GM21423 (cell line): ENCODE measurements around the gene BCLAF1.
A peak's percentile ranks its signal among the peaks of the same experiment; 100 is the strongest.
"Not testable (repeated sequence)": the region's sequence is repeated elsewhere in the genome, so short reads cannot be mapped to it uniquely, and the experiment has no call there.

Experiments
- ATAC-seq: cut with Tn5 transposase; IDR thresholded peaks from one replicate; pipeline ENCODE4 v1.9.1; 2021; ENCODE audit warnings: mild to moderate bottlenecking, moderate library complexity; ENCODE audit not compliant: unreplicated experiment

The BCLAF1 gene

DNA sequence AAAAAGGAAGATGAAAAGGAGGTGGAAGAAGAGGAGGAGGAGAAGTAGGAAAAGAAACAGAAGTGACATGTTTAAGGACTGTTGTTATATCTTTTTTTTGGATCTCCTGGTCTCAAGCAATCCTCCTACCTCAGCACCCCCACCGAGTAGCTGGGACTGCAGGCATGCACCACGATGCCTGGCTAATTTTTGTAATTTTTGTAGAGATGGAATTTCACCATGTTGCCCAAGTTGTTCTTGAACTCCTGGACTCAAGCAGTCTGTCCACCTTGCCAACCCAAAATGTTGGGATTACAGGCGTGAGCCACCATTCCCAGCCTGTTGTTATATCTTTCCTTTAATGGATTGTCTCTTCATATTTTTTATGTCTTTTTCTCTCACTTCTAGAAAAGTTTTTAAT lies 19.5 kb upstream of the BCLAF1 start:
- ATAC-seq = no peak

DNA sequence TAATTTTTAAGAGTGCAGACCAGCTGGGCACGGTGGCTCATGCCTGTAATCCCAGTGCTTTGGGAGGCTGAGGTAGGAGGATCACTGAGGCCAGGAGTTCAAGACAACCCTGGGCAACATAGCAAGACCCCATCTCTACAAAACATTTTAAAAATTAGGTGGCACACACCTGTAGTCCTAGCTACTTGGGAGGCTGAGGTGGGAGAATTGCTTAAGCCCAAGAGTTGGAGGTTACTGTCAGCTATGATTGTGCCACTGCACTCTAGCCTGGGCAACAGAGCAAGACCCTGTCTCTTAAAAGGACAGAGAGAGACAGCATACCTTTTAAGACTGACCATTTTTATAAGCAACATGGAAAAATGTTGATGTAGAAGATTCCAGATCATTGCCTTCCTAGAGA lies 18.8 kb upstream of the BCLAF1 start:
- ATAC-seq = not testable (repeated sequence)

DNA sequence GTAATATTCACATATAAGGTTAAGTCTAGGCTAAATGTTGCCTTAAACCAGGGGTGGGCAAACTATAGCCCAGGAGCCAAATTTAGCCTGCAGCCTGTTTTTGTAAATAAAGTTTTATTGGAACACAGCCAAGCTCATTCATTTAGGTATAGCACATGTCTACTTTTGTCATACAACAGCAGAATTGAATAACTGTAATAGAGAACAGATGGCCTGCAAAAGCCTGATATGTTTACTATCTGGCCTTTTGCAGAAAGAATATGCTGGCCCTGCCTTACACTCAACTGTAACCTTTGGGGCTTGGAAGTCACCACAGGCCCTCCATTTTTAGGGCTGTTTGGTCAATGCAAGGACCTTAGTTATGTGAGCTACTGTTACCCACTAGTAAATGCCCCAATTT lies 17.7 kb upstream of the BCLAF1 start:
- no peak for ATAC-seq

DNA sequence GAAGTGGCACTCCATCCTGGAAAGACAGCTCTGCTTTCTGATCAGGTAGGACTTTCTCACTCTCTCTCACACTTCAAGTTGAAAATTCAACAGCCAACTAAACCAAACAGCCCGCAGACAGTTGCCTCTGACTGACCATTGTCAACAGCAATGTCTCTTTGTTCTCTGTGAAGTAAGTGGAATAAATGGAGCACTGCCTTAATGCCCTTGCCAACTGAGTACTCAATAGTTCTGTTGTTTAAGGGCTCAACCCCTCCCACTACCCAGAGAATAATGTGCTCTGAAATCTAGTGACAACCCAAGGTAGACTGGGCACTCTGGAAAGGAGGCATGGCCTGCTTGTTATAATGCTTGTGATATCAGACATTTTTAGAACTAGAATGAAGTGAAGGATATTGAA lies 16.8 kb upstream of the BCLAF1 start:
- no peak for ATAC-seq

DNA sequence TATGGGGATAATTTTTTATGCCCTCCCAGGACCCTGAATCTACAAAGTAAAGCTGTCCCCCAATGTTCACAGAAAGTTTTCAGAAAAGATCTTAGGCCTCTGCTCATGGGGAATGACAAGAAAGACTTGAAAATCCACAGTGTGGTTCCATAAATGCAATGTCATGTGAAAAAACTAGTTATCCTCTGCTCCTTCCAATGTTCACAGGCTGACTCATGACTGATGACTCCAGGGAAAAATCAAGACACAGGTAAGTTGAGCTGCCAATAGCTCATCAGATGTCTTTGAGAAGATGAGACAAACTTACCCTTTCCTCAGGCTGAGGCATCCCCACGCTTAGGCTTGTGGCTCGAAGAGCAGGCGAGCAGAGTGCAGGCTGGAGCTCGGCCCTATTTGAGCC lies 14.8 kb upstream of the BCLAF1 start:
- ATAC-seq = no peak

DNA sequence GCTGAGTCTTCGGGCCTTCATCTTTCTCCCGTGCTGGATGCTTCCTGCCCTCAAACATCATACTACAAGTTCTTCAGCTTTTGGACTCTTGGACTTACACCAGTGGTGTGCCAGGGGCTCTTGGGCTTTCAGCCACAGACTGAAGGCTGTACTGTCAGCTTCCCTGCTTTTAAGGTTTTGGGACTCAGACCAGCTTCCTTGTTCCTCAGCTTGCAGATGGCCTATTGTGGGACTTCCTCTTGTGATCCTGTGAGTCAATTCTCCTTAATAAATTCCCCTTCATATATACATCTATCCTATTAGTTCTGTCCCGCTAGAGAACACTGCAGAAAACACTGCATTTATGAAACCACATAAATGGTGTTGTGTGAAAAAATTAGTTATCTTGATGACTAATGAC lies 13.9 kb upstream of the BCLAF1 start:
- ATAC-seq = no peak

DNA sequence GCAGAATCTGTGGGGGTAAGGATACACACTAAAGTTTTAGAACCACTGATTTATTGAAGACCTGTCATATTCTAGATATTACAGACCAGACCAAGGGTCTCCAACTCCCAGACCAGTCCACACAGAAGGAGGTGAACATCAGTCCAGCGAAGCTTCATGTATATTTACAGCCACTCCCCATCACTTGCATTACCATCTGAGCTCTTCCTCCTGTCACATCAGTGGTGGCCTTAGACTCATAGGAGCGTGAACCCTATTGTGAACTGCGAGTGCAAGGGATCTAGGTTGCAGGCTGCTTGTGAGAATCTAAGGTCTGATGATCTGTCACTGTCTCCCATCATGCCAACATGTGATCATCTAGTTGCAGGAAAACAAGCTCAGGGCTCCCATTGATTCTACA lies 5.0 kb upstream of the BCLAF1 start:
- ATAC-seq = no peak

DNA sequence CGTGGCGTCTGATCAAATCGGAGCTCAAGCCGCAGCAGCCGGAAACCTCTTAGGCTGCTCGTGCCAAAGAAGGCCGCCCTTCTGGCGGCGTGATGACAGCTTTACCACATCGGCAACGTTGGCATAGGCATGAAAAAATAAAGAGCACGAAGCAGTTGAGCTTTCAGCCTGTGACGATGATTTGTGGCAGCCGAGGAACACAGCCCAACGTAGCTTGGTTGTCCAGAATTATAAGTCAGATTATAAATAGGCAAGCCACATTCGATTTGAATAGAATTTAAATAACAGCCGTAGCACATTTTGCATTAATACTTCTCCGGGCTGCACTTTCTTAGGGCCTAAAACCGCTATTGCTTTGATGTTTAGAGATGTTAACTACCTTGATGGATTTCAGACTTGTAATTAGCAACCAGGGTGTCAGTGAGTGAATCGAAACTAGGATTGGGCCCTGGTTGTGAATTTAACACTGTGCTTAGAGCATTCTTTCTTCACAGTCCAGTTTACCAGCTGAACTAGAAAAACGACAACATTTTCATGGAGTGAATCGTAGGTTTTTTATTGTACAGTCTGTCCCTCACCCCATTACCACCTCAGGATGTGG lies 864 bp upstream of the BCLAF1 start:
- peak; percentile 24 for ATAC-seq

DNA sequence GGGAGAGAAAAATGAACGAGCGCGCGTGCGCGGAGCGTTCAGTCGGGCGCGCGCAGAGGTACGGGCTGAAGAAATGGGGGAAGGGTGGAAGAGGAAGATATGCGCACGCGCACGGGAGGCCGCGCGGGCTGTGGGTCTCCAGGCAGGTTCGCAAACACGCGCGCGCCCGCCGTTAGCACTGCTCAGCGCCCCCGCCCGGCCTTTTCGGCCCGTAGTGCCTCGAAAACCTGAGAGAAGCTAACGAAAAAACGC lies 393 bp downstream of the BCLAF1 start:
- ATAC-seq = peak; percentile 38

DNA sequence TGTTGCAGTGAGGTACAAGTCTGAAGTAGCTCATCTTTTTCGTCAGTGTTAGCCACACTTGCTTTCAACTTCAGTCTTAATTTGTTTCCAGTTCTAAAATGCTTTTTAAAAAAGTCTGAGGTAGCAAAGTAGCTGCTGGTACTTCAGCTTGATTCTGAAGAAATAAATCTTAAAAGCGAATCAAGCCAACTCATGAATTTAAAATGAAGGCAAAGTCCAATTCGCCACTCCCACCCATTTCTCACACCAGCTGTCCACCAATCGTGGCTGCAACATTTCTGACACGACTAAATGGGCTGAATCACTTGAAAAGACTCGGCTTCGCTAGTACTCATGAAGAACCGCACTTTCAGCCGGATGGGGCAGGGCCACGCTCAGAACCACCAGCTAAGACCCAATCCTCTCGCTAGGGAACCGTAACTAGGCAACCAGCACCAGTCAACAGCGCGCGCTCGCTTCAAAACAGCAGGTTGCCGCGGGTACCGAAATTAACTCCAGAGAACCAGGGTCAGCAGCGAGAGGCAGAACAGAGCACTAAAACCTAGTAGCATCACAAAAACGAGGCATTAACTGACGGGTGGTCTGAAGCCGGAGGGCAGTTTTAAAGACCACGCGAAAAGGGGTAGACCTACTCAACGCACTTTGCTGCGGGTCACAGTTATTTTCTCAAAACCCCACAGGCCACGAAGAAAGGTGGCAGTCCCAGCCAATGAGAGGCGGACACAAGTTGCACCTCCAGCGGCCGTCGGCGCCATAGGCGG lies 900 bp downstream of the BCLAF1 start:
- ATAC-seq = peak; percentile 27

DNA sequence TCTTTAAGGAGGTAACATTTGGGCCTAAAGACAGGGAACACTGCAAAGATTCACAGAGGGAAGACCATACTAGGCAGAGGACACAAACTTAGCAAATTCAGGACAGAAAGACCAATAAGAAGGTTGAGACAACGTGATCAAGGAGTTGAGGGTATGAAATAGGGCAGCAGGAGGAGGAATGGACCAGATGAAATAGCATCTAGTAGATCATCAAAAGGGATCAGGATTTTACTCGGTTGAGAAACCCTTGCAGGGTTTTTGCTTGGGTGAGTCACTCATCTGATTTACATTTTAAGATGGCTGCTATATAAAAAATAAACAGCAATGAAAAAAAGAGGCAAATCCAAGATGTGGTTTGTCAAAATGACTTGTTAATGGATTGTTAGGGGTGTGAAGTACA lies 4.7 kb downstream of the BCLAF1 start:
- no peak for ATAC-seq

DNA sequence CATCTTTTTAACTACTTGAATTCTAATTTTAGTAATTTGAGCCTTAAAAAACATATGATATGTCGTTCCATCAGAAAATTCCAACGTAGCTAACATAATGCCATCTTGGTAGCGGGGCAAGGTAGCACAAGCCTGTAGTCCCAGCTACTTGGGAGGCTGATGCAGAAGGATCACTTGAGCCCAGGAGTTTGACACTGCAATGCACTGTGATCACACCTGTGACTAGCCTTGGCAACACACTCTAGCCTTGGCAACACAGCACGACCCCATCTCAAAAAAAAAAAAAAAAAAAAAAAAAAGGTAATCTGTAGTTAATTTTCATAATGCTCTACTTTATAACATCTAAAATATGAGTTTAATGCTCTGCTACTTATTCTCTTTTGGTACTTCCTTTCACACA lies 6.7 kb downstream of the BCLAF1 start:
- ATAC-seq = no peak

DNA sequence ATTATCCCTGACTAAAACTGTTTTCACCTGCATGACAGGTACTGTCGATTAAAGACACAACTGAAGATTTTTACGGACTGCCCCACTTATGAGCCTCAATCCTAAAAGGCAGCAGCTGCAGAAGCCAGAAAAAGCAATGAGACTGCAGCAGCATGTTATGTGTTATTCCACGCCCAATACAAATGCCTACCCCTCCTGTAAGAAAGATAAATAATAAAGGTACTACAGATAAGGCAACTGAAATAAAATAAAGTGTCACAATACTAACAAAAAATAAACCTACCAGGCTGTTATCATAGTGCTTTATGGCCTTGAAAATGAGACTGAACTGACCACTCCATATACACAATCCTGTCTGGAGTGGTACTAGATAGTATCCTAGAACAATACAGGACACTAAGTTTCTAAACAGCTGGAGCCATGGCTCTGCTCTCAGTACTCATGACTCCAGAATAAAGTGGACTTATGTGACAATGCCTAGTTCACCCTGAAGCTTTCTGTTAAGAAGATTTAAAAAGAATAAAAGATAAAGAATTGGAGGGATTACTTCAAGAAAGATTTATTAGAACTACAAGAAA lies 9.5 kb downstream of the BCLAF1 start:
- ATAC-seq = no peak

DNA sequence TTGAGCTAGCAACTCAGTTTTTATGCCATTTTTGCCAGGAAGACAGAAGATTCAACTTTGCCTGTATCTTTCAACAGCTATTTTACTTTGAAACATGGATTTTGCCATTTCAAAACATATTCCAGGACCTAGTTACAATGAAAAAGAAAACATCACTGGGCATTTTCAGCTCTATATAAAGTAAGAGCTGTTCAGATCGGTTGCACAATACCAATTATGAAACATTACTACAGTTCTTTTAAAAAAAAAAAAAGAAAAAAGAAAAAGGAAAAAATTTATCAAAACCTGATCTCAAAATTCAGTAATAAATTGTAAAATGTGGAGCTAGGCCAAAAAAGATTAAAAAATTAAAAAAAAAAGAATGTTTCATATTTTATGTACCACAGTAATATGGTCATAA lies 15.6 kb downstream of the BCLAF1 start:
- ATAC-seq = no peak

DNA sequence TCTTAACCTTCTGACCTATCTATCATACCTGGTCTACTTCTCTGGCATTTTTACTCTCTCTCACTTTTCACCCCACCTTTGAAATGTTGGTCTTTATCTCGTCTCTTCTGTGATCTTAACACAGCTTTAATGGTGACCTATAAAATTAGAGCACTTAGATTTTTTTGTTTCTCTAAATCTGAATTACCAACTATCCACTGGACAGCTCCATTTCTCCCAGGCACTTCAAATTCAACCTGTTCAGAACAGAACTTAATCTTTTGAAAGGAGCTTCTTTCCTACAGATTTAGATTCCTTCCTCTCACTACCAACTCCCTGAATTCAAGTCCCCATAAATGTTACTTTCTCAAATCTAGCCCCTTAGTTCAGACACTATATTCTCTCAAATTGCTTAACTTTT lies 24.5 kb downstream of the BCLAF1 start:
- ATAC-seq = no peak

DNA sequence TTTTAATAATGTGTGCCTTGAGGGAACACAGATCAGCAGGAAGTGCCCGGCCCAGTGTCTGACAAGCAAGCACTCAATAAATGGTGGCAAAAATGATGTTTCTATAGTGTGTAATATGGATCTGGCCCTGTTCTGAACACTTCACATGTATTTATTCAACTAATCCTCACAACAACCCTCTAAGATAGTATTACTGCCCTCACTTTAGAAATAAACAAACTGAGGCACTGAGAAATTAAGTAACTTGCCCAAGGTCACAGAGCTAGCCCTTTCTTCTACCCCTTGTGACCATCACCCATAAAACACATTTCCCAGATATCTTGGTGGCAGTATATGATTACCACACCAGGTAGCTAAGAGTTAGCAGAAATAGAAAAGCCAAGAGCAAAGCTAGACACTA lies 26.7 kb downstream of the BCLAF1 start:
- ATAC-seq = no peak

DNA sequence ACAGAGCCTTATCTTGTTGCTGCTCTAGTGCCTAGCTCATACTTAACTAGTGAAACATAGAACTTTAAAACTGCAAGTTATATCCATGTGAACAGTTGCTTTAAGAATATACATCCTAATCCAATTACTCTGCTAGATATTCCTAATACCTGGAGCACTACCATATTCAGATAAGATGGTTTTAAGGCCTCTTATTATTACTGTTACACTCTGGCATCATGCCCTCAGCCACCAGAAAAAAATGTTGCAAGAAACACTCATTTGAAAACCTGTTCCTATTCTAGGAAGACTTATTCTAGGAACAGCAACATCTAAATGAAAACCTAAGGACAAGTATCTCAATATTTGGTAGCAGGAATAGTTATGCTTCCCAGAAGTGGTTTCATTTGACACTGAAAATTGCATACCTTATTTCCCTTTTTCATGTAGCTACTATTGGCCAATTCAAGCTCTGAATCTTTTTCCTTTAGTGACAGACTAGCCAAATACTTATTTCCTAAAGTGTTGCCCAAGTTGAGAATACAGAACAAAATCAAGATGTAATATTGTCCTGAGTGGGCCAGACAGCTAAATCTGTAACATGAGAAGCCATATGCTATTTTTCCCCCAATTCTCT lies 34.7 kb downstream of the BCLAF1 start:
- no peak for ATAC-seq

DNA sequence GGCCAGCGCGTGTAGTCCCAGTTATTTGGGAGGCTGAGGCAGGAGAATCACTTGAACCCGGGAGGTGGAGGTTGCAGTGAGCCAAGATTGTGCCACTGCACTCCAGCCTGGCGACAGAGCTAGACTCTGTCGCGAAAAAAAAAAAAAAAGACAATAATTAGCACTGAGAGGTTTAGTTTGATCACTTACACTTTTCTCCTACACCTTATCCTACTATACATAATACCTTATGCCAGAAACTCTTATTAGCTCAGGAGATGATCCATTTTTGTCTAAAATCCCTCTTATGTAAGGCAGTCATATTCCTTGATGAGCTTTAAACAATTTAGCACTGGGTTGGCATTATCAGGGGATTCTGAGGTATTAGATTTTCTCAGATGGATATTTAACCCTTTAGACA lies 35.9 kb downstream of the BCLAF1 start:
- no peak for ATAC-seq

DNA sequence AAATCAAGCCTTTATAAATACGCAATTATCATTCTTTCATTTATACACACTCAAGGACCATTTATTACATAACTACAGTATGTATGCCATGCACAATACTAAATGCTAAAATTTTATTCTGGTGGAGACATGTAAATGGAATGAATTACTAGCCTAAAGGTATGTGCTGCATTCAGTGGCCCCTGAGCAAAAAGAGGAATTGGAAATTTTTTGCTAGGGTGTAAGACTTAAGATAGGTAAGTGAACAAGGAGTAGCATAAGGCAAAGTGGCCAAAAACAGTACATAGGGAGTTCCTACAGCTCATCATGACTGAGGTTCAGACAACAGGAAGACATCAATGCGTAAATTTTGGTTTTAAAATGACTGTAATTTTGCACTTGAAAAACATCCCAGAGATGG lies 37.2 kb downstream of the BCLAF1 start:
- ATAC-seq = no peak

DNA sequence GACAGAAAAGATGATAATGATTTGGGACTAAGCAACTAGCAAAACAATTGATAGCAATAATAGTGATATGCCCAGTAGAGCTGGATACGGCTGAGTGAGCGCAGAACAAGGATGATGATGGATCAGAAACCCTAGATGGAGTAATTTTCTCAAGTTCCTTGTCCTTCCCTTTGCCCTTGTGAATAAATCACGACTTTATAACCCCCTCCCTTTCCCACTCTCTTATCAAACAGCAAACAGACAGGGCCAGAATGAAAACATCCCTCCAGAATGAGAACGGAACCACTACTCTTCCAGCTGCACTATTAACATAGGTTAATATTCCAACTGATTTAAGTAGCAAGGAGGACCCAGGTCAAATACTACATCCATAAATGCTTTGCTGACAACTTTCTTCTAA lies 38.3 kb downstream of the BCLAF1 start:
- no peak for ATAC-seq

DNA sequence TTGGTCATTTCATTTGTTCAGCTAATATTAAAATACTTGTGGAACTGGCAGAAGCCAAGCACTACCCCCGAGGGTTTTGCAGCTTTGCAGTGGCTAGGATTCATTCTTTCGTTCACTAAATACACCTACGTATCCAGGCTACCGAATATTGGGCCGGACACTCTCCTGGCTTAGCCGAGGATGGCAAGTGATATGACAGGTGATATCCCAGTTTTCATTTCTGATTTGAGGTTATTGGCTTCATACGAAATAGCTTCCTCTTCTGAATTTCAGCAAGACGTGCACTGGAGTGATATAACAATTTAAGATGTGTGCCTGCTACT lies 39.0 kb downstream of the BCLAF1 start:
- peak; percentile 4 for ATAC-seq

DNA sequence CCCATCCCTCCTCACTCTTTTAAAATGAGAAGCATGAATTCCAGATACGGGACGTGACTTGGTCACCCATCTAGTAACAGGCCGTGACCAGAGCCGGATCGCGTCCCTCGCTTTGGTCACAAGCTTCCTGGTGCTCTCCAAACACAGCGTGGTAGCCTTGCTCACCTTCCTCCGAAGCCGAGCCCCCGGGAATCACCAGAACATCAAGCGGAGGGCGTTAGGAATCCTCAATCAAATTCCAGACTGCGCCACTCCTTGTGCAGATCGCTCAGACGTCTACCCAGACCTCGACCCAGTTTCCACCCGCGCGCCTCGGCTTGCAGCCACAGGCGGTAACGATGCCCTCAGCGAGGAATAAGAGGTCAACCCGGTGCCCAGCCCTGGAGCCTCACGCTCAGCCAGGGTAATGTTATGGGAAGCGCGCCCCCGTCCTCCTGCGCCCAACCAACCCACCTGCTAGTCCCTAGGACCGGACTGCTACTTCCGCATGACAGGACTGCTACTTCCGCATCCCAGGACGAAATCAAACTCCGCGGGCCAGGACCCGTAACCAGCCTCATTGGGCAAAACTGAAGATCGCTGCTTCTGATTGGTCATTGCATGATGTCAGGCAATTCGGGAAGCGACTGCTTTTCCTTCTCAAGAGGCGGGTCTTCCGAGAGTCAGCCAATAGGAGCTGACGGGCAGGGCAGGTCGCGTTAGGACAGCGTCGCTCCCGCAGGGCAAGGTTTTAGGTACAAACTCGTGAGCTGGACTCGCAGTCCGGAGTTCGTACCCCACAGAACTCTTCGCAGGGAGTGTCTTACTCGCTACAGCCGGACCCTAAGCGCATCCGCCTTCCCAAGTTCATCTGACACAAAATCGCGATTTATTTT lies 39.6 kb downstream of the BCLAF1 start, which contains the start of gene MTFR2:
MTFR2 (minus strand) TSS at position 501 of the 875 bp plus-strand sequence. CDS start 1,212 bp downstream, outside the sequence.
- ATAC-seq = peak; percentile 97
